ENCODE data around the gene TAF15.

GRCh38 chr17:35765086-35765710, 44.1 kb upstream of the TAF15 start:
- no peak for TF ChIP-seq CTCF (IDR thresholded peaks at IDR 0.05)
- TF ChIP-seq POLR2A (IDR thresholded peaks at IDR 0.05): no peak

All from Peyer's patch (tissue), 4 donors.